Activated naive CD4-positive, alpha-beta T cell treated with Interleukin-2 at 50 U/mL for 16 hours (primary cell): ENCODE data around the gene TOP3A.
A peak's percentile ranks its signal among the peaks of the same experiment; 100 is the strongest.
"Not testable (repeated sequence)": the region's sequence is repeated elsewhere in the genome, so short reads cannot be mapped to it uniquely, and the experiment has no call there.

Experiments
- DNase-seq: peaks from one replicate; pipeline ENCODE4 v3.0.0-alpha.2; 2020

The TOP3A gene, protein sequence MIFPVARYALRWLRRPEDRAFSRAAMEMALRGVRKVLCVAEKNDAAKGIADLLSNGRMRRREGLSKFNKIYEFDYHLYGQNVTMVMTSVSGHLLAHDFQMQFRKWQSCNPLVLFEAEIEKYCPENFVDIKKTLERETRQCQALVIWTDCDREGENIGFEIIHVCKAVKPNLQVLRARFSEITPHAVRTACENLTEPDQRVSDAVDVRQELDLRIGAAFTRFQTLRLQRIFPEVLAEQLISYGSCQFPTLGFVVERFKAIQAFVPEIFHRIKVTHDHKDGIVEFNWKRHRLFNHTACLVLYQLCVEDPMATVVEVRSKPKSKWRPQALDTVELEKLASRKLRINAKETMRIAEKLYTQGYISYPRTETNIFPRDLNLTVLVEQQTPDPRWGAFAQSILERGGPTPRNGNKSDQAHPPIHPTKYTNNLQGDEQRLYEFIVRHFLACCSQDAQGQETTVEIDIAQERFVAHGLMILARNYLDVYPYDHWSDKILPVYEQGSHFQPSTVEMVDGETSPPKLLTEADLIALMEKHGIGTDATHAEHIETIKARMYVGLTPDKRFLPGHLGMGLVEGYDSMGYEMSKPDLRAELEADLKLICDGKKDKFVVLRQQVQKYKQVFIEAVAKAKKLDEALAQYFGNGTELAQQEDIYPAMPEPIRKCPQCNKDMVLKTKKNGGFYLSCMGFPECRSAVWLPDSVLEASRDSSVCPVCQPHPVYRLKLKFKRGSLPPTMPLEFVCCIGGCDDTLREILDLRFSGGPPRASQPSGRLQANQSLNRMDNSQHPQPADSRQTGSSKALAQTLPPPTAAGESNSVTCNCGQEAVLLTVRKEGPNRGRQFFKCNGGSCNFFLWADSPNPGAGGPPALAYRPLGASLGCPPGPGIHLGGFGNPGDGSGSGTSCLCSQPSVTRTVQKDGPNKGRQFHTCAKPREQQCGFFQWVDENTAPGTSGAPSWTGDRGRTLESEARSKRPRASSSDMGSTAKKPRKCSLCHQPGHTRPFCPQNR

DNA sequence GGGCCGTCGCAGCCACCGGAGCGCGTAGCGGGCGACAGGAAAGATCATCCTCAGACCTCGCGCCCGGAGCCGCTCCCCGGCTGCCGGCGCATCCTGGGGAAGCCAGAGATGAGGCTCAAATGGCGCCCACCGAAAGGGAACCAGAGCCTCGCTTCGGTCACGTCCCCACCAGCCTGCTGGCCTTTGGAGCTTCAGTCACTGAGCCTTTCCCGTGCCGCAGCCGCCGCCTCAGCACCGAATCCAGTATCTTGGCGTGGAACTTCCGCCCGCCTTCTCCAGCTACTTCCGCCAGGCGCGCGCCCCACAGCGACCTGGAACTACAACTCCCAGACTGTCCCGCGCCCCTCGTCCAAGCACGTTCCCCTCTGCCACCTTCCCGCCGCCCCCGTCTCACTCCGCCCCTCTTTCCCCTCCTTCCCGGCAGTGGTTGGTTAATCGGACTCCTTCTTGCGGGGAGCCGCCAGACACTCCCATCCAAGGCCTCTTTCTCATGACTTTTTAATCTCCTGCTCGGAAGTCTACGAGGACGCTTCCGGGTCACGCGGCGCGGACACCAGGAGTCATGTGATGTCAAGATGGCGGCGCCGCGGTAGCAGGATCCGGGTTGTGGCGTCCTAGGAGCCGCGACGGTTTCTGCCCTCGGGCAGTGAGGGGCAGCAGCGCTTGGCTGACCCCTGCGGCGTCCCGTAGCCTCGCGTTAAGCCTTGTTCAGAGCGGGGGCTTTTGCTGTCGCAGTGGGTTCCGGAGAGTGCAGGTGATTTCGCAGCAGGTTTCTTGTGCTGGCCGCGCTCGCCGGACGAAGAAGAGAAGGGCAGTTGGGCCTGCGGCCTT lies at the start of gene TOP3A, which contains the start of gene SMCR8:
TSS of gene TOP3A (minus strand) at position 264 of the 831 bp plus-strand sequence. CDS start at position 48, 216 bp downstream.
TSS of gene SMCR8 (plus strand) at position 563 of the 831 bp plus-strand sequence. CDS start 497 bp downstream, outside the sequence.
- peak; percentile 99 for DNase-seq

DNA sequence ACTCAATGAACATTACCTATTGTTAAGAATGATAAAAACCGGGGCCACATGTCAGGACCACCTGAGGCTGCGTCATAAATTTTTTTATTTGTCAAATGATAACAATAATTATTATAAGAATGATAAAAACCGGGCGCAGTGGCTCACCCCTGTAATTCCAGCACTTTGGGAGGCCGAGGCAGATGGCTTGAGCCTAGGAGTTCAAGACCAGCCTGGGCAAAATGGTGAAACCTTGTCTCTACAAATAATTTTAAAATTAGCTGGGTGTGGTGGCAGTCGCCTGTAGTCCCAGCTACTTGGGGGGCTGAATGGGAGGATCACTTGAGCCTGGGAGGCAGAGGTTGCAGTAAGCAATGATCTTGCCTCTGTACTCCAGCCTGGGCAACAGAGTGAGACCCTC lies 49.4 kb upstream of the TOP3A start:
- DNase-seq: no peak

DNA sequence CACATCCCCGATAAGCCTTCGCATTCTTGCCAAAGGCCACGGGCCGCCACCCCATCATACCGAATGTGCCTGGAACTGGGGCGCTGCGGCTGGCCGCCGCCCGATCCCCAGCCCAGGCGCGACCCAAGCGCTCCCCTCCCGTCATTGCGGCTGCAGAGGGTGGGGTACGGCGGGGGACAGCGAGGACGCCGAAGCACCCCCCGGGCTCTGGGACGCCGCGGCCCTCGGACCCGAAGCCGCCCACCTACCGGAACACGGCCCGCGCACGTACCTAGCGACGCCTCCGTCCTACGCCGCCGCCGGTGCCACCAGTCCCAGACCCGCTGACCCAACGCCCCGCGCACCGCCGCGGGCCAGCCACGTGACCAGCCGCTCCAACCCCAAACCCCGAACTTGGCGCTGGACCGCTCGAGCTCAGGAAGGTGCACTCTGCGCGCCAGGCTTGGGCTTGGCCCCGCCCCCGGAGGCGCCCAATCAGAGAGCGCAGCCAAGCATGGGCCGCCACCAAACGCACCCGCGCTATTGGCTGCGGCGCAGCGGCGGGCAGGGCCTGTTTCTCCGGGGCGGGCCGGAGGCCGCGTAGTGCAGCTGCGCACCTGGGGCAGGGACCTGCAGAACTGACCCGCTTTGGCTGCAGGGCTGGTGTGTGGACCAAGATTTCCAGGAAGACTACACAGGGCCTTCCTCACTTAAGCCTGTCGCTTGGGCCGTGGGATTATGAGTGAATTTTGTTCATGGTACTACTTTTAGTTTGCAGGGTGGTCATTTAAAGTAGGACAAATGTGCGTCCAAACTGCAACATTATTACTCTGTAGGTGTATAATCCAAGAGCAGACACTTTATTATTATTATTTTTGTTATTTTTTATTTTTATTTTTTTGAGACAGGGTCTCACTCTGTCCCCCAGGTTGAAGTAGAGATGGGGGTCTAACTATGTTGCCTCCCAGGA lies 48.6 kb upstream of the TOP3A start, which contains the start of gene SHMT1:
TSS of gene SHMT1 (minus strand) at position 450 of the 949 bp plus-strand sequence. CDS start 7,569 bp downstream, outside the sequence.
- peak; percentile 92 for DNase-seq

DNA sequence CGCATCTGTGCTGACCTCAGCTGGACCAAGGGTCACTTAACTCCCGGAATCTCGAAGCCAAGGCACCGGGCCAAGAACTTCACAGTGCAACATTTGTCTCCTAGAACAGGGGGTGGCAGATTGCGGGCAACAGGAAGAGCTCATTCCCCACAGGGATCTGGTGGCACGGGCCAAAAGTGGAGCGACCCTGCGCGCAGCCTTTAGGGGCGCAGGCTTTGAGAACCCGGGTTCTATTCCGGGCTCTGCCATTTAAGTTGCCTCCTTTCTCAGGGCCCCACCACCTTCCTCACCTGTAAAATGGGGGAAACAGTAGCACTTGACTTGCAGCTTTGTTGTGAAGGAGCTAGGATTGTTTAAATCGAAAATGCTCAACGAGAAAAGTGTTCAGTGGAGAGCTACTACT lies 47.9 kb upstream of the TOP3A start:
- peak; percentile 4 for DNase-seq

DNA sequence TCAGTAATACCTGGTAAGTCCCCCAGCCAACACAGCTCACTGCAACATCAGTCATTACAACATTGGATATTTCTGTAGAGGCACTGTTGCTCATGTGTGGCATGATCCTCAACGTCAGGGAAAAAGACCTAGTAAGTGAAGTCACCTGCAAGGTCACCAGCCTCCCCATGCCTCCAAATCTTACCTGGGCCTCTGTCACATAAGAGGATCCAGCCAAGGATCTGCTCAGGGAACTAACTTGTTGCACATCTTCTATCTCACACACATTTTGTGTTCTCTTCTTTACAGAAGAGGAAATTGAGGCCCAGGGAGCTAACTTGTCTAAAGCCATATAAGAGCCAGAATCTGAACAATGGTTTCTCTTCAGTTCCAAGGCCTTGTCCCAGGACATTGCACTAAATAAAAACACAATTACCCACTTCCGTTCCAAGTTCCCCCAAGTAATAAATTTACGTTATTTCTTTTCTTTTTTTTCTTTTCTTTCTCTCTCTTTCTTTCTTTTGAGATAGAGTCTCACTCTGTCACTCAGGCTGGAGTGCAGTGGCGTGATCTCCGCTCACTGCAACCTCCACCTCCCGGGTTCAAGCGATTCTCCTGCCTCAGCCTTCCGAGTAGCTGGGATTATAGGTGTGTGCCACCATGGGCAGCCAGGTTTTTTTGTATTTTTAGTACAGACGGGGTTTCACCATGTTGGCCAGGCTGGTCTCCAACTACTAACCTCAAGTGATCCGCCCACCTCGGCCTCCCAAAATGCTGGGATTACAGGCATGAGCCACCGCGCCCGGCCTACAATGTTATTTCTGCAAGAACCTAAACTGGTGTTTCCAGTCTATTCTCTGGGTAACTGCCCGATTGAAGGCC lies 47.3 kb upstream of the TOP3A start:
- DNase-seq: no peak

DNA sequence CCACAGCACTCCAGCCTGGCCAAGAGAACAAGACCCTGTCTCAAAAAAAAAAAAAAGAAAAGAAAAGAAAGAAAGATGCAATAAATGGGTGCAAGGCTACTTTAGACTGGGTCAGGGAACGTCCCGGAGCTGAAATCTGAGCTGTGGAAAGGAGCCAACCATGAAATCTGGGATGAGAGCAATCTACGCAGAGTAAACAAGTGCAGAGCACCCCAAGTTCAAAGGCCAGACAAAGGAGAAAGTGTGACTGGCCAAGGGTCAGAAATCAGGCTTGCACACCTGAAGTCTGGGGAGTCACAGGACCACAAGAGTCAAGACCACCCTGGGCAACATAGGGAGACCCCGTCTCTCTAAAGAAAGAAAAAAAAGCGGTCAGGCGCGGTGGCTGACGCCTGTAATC lies 45.7 kb upstream of the TOP3A start:
- DNase-seq: no peak

DNA sequence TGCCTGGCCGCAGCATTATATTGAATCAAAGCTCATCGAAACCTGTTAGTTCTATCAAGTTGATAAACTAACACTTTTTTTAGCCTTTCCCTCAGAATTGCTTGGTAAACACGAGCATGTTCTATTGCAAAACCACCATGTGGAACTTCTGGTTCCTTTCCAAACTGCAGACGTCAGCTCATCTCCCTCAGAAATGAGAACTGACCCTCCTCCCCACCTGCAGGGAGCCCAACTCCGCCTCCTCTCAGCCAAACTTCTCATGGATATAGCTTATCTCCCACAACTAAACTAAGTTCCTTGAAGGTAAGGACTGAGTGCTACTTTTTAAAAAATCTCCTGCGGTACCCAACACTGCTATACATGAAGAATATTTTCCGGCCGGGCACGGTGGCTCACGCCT lies 41.8 kb upstream of the TOP3A start:
- no peak for DNase-seq

DNA sequence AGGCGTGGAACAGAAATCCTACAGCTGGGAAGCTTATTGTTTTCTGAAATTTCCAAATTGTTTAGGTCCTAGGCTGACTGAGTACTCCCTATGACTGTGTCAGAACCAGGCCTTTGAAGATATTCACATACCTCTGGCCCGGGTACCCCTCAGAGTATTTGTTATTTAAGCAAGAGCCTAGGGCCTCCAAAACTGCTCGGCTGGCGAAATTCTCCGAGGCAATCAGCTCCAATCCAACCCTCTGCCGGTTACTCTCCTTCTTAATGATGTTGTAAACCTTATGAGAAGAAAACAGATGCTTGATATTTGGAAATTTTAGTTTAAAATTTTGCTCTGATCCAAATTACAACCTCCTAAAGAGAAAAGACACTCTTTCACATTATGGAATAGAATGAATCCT lies 38.7 kb upstream of the TOP3A start:
- no peak for DNase-seq

DNA sequence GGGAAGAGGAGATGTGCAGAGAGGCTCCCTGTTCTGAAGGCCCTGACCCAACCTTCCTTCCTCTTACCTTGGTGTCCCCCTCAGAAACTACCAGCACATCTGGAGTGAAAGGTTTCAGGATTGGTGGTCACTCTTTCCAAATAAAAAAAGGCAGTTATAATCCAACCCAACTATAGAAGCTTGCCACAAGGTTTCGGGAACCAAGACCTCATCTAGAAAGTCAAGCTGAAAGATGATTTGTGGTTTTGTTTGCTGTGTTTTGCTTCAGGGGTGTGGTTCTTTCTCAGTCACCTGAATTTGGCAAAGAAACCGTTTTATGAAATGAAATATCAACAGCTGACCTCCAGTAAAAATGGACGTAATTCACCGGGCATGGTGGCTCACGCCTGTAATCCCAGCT lies 29.2 kb upstream of the TOP3A start:
- no peak for DNase-seq

DNA sequence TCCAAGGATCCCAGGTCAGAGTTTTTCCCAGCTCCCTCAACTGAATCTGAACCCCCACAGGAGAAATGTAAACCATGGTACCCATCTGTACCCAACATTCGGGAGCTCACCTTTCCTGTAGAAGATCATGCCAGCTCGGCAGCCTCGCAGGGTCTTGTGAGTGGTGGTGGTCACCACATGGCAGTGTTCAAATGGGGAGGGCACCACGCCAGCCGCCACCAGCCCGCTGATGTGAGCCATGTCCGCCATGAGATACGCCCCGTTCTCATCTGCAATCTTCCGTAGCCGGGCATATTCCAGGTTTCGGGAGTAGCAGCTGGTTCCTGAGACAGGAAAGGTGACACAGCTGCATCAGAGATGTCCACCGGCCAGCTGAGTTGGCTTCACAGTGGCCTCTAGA lies 25.1 kb upstream of the TOP3A start:
- no peak for DNase-seq

DNA sequence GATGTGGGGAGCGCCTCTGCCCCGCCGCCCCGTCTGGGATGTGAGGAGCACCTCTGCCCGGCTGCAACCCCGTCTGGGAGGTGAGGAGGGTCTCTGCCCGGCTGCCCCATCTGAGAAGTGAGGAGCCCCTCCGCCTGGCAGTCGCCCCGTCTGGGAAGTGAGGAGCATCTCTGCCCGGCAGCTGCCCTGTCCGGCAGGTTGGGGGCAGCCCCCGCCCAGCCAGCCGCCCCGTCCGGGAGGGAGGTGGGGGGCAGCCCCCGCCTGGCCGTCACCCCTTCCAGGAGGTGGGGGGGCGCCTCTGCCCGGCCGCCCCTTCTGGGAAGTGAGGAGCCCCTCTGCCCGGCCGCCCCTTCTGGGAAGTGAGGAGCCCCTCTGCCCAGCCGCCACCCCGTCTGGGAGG lies 23.4 kb upstream of the TOP3A start:
- DNase-seq: not testable (repeated sequence)

DNA sequence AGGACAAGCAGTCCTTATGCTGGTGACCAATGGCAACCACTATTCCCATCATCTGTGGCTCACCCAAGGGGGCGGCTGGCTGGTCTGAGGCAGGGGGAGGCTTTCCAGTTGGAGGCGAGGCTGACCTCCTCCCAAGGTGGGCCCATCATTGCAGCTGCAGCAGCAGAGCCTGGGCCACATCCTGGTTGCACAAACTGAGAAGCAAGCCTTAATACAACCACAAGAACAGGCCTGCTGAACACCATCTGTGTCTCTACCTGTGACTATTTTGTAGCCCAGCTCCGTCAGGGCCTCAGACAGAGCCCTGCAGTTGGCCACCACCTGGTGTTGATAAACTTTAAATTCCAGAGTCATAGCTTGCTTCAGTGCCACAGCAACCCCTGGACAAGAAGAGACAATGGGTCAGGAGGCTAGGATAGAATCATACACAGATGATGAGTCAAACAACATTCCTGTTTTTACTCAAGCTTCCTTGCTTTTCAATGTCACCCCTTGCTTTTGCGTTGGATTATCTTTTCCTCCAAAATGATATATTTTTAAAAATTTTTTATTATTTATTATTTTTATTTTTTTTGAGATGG lies 18.2 kb upstream of the TOP3A start:
- DNase-seq: no peak

DNA sequence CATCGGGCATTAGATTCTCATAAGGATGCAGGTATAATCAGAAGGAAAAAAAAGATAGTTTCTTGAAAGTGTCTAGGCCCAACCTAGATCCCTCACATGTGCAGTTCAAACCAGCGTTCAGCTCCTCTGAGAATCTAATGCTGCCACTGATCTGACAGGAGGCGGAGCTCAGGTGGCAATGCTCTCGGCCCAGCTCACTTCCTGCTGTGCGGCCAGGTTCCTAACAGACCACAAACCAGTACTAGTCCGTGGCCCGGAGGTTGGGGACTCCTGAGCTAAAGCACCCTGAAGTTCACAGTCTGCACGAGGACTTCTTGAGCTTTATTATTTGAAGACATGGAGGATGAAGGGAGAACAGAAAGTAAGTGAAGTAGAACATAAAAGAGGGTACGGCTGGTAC lies 17.1 kb upstream of the TOP3A start:
- DNase-seq: no peak

DNA sequence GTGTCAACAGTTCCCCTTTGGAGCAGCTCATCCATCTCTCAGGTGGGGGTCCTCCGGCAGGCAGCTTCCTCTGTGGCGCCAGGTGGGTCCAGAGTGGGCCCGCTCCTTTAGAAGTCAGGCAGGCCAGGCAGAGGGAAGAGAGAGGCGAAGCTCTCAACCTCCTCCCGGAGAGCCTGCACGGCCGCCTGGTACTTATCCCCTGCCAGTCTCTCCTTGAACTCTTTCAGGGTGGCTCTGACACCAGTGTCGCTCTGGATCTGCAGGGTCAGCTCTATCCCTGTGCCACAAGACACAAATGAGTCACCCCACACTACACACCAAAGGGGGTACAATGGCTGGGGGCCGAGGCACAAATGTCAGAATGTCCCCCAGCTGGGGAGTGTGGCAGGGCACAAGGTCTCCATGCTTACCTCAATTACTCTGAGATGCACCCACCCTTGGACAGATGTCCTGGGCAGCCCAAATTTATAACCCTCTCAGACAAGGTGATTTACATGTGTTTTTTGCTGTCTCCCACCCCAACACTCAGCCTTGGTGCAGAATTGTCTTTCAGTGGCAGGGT lies 13.9 kb upstream of the TOP3A start:
- DNase-seq: no peak

DNA sequence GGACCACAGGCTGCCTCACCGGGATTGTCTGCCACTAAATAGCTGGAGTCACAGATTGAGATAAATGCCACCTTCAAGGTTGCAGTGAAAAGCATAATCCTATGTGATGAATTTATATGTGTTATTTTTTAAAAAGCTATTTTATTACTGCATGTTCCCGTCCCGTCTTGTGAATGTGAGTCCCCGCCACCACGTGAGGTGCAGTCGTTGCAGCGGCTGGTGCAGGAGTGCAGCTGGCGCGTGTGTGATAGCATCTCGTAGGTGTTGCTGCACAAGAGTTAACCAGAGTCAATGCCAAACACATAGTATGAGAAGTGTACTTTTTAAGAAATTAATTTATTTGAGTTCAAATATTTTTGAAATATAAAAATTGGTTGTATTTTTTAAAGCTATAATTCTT lies 12.8 kb upstream of the TOP3A start:
- DNase-seq: no peak

DNA sequence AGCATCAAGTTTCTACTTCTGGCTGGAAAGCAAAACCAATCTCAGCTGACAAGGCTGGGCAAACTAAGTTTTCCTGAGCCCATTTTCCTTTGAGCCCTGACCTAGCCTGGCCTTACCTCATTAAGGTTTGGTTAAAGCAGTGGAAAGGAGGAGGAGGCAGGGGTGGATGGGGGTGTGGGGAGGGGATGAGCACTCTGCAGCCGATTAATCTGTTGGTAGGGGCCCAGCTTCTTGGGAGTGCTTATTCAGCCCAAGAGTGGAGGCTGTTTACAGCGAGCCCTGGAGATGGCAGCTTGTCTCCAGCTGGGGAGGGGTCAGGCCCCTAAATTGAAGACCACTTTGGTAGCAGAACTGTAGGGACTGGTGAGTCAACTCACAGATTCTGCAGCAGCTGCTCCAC lies 12.3 kb upstream of the TOP3A start:
- DNase-seq: no peak

DNA sequence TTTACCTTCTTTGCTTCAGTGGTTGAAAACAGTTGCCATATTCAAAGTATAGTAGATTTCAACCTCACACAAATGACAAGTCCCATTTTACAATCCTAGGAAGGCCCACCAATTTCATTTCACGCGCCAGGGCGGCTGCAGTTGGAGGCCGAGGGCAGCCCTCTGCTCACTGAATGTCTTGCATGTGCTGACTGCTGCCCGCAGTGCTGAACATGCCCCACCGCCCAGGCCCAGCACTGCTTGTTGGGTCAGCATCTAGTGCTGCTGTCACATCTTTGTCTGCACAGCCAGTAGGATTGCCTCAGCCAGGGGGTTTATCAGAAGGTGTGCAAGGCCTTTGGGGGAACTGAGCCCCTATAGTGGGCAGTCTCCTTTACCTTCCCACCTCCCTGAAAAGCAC lies 11.8 kb upstream of the TOP3A start:
- DNase-seq: no peak

DNA sequence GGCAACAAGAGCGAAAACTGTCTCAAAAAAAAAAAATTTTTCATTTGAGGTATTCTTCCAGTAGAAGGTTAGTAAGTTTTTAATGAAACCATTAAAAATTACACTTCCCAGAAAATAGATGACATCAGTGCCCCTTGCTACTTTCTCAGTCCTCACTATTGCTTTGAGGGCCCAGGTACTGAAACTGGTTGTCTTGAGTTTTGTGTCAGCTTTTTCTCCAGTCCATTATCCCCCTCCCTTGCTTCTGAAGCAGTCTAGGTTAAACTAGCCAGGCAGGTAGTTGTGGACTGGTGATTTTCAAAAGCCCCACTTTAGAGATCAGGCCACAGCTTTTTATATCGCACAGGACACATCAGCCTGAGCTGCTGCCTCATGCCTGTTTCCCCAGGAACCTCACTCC lies 11.2 kb upstream of the TOP3A start:
- DNase-seq: no peak
